WTC11 (cell line): ENCODE measurements around the gene FAH.

Experiments
- CTCF ChIP-seq: fragments of 200-600 bp; IDR thresholded peaks from 2 replicates; pipeline ENCODE4 v1.8.0; 2022; ENCODE audit warnings: antibody characterized with exemption
- FOXP1 ChIP-seq: sonication (generic); formaldehyde crosslinking; IDR thresholded peaks from 2 replicates; pipeline ENCODE4 v1.8.0; 2022; ENCODE audit warnings: missing genetic modification reagents, mild to moderate bottlenecking, moderate library complexity, borderline replicate concordance
- FOXP4 ChIP-seq: sonication (generic); formaldehyde crosslinking; IDR thresholded peaks from 2 replicates; pipeline ENCODE4 v1.8.0; 2022; ENCODE audit warnings: mild to moderate bottlenecking, missing genetic modification reagents
- JUN ChIP-seq: sonication (generic); formaldehyde crosslinking; IDR thresholded peaks from 2 replicates; pipeline ENCODE4 v1.8.0; 2023; ENCODE audit warnings: mild to moderate bottlenecking, missing genetic modification reagents
- KAT7 ChIP-seq: sonication (generic); formaldehyde crosslinking; IDR thresholded peaks from 2 replicates; pipeline ENCODE4 v1.8.1; 2023; ENCODE audit warnings: missing genetic modification reagents, mild to moderate bottlenecking, borderline replicate concordance
- NFE2L1 ChIP-seq: sonication (generic); formaldehyde crosslinking; IDR thresholded peaks from 2 replicates; pipeline ENCODE4 v1.8.1; 2023; ENCODE audit warnings: missing genetic modification reagents
- ZNF263 ChIP-seq: sonication (generic); formaldehyde crosslinking; IDR thresholded peaks from 2 replicates; pipeline ENCODE4 v1.8.1; 2022; ENCODE audit warnings: low read depth, mild to moderate bottlenecking, moderate library complexity, missing genetic modification reagents
- TF ChIP-seq, protein P1 (sequence below): sonication (generic); formaldehyde crosslinking; IDR thresholded peaks from 2 replicates; pipeline ENCODE4 v1.8.0; 2022; ENCODE audit warnings: mild to moderate bottlenecking, missing genetic modification reagents

GRCh38 chr15:80118956-80119355 is 33.8 kb upstream of the FAH start:
- TF ChIP-seq CTCF (no peak), FOXP1 (CRISPR knock-in tag) (no peak), ZNF263 (CRISPR knock-in tag) (no peak), FOXP4 (CRISPR knock-in tag) (no peak), JUN (CRISPR knock-in tag) (no peak), KAT7 (CRISPR knock-in tag) (no peak), NFE2L1 (CRISPR knock-in tag) (no peak)
- TF ChIP-seq, protein P1, sequence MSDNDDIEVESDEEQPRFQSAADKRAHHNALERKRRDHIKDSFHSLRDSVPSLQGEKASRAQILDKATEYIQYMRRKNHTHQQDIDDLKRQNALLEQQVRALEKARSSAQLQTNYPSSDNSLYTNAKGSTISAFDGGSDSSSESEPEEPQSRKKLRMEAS, result no peak
